Effector memory CD4-positive, alpha-beta T cell (primary cell): Measurements from ENCODE around the gene ERBB4.
"Not testable (repeated sequence)": the region's sequence is repeated elsewhere in the genome, so short reads cannot be mapped to it uniquely, and the experiment has no call there.

Experiments
- DNase-seq, 3 donors: peaks; one replicate each; pipeline ENCODE4 v3.0.0-alpha.2; 2020
- H3K27ac ChIP-seq: 2 replicates; pipeline ENCODE4 v1.7.0; 2013; ENCODE audit warnings: mild to moderate bottlenecking, low read length, moderate library complexity; ENCODE audit not compliant: insufficient read depth, poor library complexity, severe bottlenecking
- H3K27me3 ChIP-seq: replicated peaks from 2 replicates; pipeline ENCODE4 v1.7.0; 2013; ENCODE audit warnings: mild to moderate bottlenecking, low read length; ENCODE audit not compliant: insufficient read depth, control insufficient read depth, poor library complexity, severe bottlenecking
- H3K36me3 ChIP-seq: 2 replicates; pipeline ENCODE4 v1.7.0; 2013; ENCODE audit warnings: mild to moderate bottlenecking, low read length, moderate library complexity; ENCODE audit not compliant: control insufficient read depth, insufficient read depth
- H3K4me1 ChIP-seq: 2 replicates; pipeline ENCODE4 v1.7.0; 2013; ENCODE audit warnings: low read length, mild to moderate bottlenecking; ENCODE audit not compliant: control insufficient read depth, insufficient read depth, poor library complexity, severe bottlenecking
- H3K4me3 ChIP-seq: 2 replicates; pipeline ENCODE4 v1.7.0; 2013; ENCODE audit warnings: low read length, low read depth, mild to moderate bottlenecking; ENCODE audit not compliant: insufficient read depth, poor library complexity, severe bottlenecking
- H3K9me3 ChIP-seq: 2 replicates; pipeline ENCODE4 v1.7.0; 2013; ENCODE audit warnings: mild to moderate bottlenecking, low read length, moderate library complexity; ENCODE audit not compliant: control insufficient read depth

ERBB4 gene

GRCh38 chr2:212254339-212254738, 284.3 kb downstream of the ERBB4 start:
- no peak overlapping the region for H3K4me3 ChIP-seq
- no peaks in the 10 kb centered on the region for H3K4me1 ChIP-seq
- no peak overlapping the region for H3K27ac ChIP-seq
- H3K9me3 ChIP-seq = no peaks in the 10 kb centered on the region
- H3K27me3 ChIP-seq = no peaks in the 10 kb centered on the region
- H3K36me3 ChIP-seq = no peaks in the 10 kb centered on the region
- no peak for DNase-seq

GRCh38 chr2:212249451-212249850, 289.2 kb downstream of the ERBB4 start:
- H3K9me3 ChIP-seq = no peaks in the 10 kb centered on the region
- H3K4me3 ChIP-seq = no peak overlapping the region
- no peaks in the 10 kb centered on the region for H3K4me1 ChIP-seq
- no peaks in the 10 kb centered on the region for H3K27me3 ChIP-seq
- DNase-seq = no peak
- H3K36me3 ChIP-seq = no peaks in the 10 kb centered on the region
- H3K27ac ChIP-seq = no peak overlapping the region

- H3K36me3 ChIP-seq = no peaks in the 10 kb centered on the region
- DNase-seq = no peak
- no peaks in the 10 kb centered on the region for H3K4me1 ChIP-seq
- H3K27ac ChIP-seq = no peak overlapping the region
- H3K4me3 ChIP-seq = no peak overlapping the region
- H3K9me3 ChIP-seq = no peaks in the 10 kb centered on the region
- H3K27me3 ChIP-seq = no peaks in the 10 kb centered on the region
These were observed 292.7 kb downstream of the ERBB4 start for GRCh38 chr2:212245880-212246279.

GRCh38 chr2:212242724-212243123, 295.9 kb downstream of the ERBB4 start:
- Histone ChIP-seq H3K27me3 (no peaks in the 10 kb centered on the region), H3K9me3 (no peaks in the 10 kb centered on the region), H3K36me3 (no peaks in the 10 kb centered on the region), H3K4me3 (no peak overlapping the region), H3K27ac (no peak overlapping the region), H3K4me1 (no peaks in the 10 kb centered on the region)
- DNase-seq = no peak

GRCh38 chr2:212238152-212238551, 300.4 kb downstream of the ERBB4 start:
- DNase-seq, H3K4me3 ChIP-seq, H3K36me3 ChIP-seq, H3K4me1 ChIP-seq, H3K27ac ChIP-seq, H3K9me3 ChIP-seq, H3K27me3 ChIP-seq: not testable (repeated sequence)

- H3K36me3 ChIP-seq = no peaks in the 10 kb centered on the region
- H3K4me3 ChIP-seq = no peak overlapping the region
- no peaks in the 10 kb centered on the region for H3K27me3 ChIP-seq
- DNase-seq = no peak
- H3K27ac ChIP-seq = no peak overlapping the region
- H3K9me3 ChIP-seq = no peaks in the 10 kb centered on the region
- no peaks in the 10 kb centered on the region for H3K4me1 ChIP-seq
These were observed 301.1 kb downstream of the ERBB4 start for GRCh38 chr2:212237350-212238095.

- no peaks in the 10 kb centered on the region for H3K9me3 ChIP-seq
- H3K36me3 ChIP-seq = no peaks in the 10 kb centered on the region
- no peaks in the 10 kb centered on the region for H3K27me3 ChIP-seq
- no peak for DNase-seq
- no peaks in the 10 kb centered on the region for H3K4me1 ChIP-seq
- no peak overlapping the region for H3K4me3 ChIP-seq
- H3K27ac ChIP-seq = no peak overlapping the region
These were observed 309.8 kb downstream of the ERBB4 start for GRCh38 chr2:212228743-212229171.

GRCh38 chr2:212227755-212228154, 310.8 kb downstream of the ERBB4 start:
- Histone ChIP-seq H3K27ac (no peak overlapping the region), H3K27me3 (no peaks in the 10 kb centered on the region), H3K9me3 (no peaks in the 10 kb centered on the region), H3K4me1 (no peaks in the 10 kb centered on the region), H3K36me3 (no peaks in the 10 kb centered on the region), H3K4me3 (no peak overlapping the region)
- DNase-seq = no peak

- H3K27me3 ChIP-seq = no peaks in the 10 kb centered on the region
- no peaks in the 10 kb centered on the region for H3K36me3 ChIP-seq
- H3K9me3 ChIP-seq = no peaks in the 10 kb centered on the region
- no peak overlapping the region for H3K27ac ChIP-seq
- no peak for DNase-seq
- H3K4me1 ChIP-seq = no peaks in the 10 kb centered on the region
- no peak overlapping the region for H3K4me3 ChIP-seq
These were observed 312.5 kb downstream of the ERBB4 start for GRCh38 chr2:212226114-212226513.

- no peak overlapping the region for H3K27ac ChIP-seq
- no peak overlapping the region for H3K4me3 ChIP-seq
- no peak for DNase-seq
- no peaks in the 10 kb centered on the region for H3K9me3 ChIP-seq
- no peaks in the 10 kb centered on the region for H3K27me3 ChIP-seq
- H3K4me1 ChIP-seq = no peaks in the 10 kb centered on the region
- H3K36me3 ChIP-seq = no peaks in the 10 kb centered on the region
These were observed 314.9 kb downstream of the ERBB4 start for GRCh38 chr2:212223696-212224095.
